Thyroid gland (tissue), 4 donors: ENCODE results near the gene RRN3.

Source experiments
- POLR2A ChIP-seq, 2 donors: fragments of 450-650 bp; IDR thresholded peaks; one replicate each; pipeline ENCODE4 v1.6.1; 2017; ENCODE audit warnings: antibody characterized with exemption in 2 of 2, mild to moderate bottlenecking in 2 of 2, moderate library complexity in 1 of 2
- TF ChIP-seq, protein P1 (sequence below), 6 experiments: fragments of 200-600 bp in 3 of 6; fragments of 450-650 bp in 3 of 6; sonication (generic) in 3 of 6; IDR thresholded peaks; one replicate each; pipeline ENCODE4 v1.5.1; 2016 to 2019; ENCODE audit warnings: antibody characterized with exemption in 6 of 6, mild to moderate bottlenecking in 2 of 6, inconsistent platforms in 1 of 6, moderate library complexity in 1 of 6

DNA sequence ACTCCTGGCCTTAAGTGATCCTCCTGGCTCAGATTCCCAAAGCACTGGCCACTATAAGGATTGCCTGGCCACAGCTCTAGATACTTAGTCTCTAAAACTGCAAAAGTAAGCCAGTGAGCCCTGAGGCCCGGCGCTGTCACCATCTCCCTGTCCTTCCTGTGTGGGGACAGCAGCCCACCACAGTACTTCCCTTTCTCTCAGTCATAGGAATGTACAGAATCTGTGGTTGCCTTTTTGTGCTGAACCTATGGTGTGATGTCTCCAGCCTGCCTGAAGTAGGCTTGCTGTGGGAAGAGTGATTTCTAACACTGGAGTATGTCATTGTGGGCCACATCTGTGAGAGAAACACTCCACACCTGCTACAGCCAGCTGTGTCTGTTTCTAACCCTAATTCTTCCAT is 62.9 kb downstream of the RRN3 start:
- TF ChIP-seq, protein P1, sequence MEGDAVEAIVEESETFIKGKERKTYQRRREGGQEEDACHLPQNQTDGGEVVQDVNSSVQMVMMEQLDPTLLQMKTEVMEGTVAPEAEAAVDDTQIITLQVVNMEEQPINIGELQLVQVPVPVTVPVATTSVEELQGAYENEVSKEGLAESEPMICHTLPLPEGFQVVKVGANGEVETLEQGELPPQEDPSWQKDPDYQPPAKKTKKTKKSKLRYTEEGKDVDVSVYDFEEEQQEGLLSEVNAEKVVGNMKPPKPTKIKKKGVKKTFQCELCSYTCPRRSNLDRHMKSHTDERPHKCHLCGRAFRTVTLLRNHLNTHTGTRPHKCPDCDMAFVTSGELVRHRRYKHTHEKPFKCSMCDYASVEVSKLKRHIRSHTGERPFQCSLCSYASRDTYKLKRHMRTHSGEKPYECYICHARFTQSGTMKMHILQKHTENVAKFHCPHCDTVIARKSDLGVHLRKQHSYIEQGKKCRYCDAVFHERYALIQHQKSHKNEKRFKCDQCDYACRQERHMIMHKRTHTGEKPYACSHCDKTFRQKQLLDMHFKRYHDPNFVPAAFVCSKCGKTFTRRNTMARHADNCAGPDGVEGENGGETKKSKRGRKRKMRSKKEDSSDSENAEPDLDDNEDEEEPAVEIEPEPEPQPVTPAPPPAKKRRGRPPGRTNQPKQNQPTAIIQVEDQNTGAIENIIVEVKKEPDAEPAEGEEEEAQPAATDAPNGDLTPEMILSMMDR (IDR thresholded peaks at IDR 0.05) = no peak
- no peak for TF ChIP-seq POLR2A (IDR thresholded peaks at IDR 0.05)
